LNCAP (cell line): Measurements from ENCODE around the gene CXCR4.

ENCODE experiments used
- TF ChIP-seq, protein P1 (sequence below): fragments of 450-650 bp; IDR thresholded peaks from 2 replicates; pipeline ENCODE4 v1.5.1; 2017; ENCODE audit warnings: mild to moderate bottlenecking

CXCR4 gene

GRCh38 chr2:136075476-136075875 is 42.5 kb downstream of the CXCR4 start:
- TF ChIP-seq, protein P1, sequence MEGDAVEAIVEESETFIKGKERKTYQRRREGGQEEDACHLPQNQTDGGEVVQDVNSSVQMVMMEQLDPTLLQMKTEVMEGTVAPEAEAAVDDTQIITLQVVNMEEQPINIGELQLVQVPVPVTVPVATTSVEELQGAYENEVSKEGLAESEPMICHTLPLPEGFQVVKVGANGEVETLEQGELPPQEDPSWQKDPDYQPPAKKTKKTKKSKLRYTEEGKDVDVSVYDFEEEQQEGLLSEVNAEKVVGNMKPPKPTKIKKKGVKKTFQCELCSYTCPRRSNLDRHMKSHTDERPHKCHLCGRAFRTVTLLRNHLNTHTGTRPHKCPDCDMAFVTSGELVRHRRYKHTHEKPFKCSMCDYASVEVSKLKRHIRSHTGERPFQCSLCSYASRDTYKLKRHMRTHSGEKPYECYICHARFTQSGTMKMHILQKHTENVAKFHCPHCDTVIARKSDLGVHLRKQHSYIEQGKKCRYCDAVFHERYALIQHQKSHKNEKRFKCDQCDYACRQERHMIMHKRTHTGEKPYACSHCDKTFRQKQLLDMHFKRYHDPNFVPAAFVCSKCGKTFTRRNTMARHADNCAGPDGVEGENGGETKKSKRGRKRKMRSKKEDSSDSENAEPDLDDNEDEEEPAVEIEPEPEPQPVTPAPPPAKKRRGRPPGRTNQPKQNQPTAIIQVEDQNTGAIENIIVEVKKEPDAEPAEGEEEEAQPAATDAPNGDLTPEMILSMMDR = no peak

GRCh38 chr2:136072621-136073020 is 45.3 kb downstream of the CXCR4 start:
- TF ChIP-seq, protein P1 = no peak

DNA sequence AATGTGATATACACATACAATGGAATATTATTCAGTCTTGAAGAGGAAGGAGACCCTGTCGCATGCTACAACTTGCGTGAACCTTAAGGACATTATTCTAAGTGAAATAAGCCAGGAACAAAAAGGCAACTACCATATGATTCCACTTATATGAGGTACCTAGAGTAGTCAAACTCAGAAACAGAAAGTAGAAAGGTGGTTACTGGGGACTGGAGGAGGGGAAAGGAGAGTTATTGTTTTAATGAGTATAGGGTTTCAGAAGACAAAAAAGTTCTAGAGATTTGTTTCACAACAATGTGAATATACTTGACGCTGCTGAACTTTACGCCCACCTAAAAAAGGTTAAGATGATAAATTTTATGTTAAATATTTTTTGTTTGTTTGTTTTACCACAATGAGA is 47.0 kb downstream of the CXCR4 start:
- TF ChIP-seq, protein P1 = no peak

GRCh38 chr2:136069773-136070172 is 48.2 kb downstream of the CXCR4 start:
- TF ChIP-seq, protein P1 = no peak

GRCh38 chr2:136068581-136069227 is 49.2 kb downstream of the CXCR4 start:
- TF ChIP-seq, protein P1 = no peak

DNA sequence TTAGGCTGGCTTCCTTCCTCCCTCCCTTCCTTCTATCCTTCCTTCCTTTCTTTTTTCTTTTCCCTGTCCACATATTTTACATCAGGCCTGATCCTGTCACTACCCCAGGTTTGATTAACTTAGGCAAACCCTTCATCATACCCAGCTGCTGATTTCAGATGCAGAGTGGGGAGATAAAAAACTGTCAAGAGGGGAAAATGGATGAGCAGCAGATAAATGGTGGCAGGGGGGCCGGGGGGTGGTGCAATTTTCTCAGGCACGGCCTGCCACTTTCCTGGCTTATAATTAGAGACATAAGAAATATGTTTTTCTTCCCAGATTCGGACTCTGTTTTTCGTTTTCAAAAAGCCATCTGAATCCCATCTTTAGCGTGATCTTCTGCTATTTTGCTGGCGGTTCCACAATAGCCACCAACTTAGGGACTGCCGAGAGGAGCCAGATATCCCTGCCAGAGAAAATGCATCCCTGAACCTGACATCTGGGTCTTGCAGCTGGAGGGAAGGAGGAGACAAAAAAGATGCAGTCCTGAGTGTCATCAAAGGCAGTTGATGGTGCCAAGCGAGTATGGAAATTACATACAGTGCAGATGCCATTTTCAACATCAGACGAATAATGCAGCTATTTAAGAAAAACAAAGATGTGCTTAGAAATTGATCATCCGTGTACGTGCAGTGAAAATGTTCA is 49.9 kb downstream of the CXCR4 start:
- TF ChIP-seq, protein P1 = no peak

GRCh38 chr2:136067459-136067858 is 50.5 kb downstream of the CXCR4 start:
- TF ChIP-seq, protein P1 = no peak
